Osteocyte (in vitro differentiated cells): ENCODE results near the gene OR11L1. TPM values are rescaled to one million over a fixed set of nuclear protein-coding genes. Genes with fewer than 3 reads are reported as not detected.

Experiments used
- DNase-seq: peaks from one replicate; pipeline ENCODE4 v3.0.0; 2021; ENCODE audit warnings: mixed read lengths; ENCODE audit not compliant: unreplicated experiment; ENCODE audit errors: extremely low spot score
- H3K27ac Mint-ChIP-seq: one replicate; pipeline ENCODE4 v1.8.0; 2021; ENCODE audit warnings: mild to moderate bottlenecking, mixed read lengths; ENCODE audit not compliant: unreplicated experiment
- H3K27me3 Mint-ChIP-seq: one replicate; pipeline ENCODE4 v1.8.0; 2021; ENCODE audit warnings: mixed read lengths; ENCODE audit not compliant: unreplicated experiment
- H3K36me3 Mint-ChIP-seq: one replicate; pipeline ENCODE4 v1.8.0; 2021; ENCODE audit warnings: mixed read lengths; ENCODE audit not compliant: unreplicated experiment
- H3K4me1 Mint-ChIP-seq: one replicate; pipeline ENCODE4 v1.8.0; 2021; ENCODE audit warnings: mixed read lengths; ENCODE audit not compliant: unreplicated experiment
- H3K4me3 Mint-ChIP-seq: one replicate; pipeline ENCODE4 v1.8.0; 2021; ENCODE audit warnings: mild to moderate bottlenecking, moderate library complexity, mixed read lengths; ENCODE audit not compliant: unreplicated experiment
- H3K9me3 Mint-ChIP-seq: one replicate; pipeline ENCODE4 v1.8.0; 2021; ENCODE audit warnings: mixed read lengths; ENCODE audit not compliant: unreplicated experiment
- CTCF ChIP-seq: fragments of 200-600 bp; sonication (generic); IDR thresholded peaks from 2 replicates; pipeline ENCODE4 v1.5.0; 2021; ENCODE audit warnings: antibody characterized with exemption, mild to moderate bottlenecking, moderate library complexity
- total RNA-seq: library from RNA; stranded (reverse); gene quantifications from 2 replicates; pipeline ENCODE4 v1.2.1, GENCODE V29; 2021

The OR11L1 gene
- total RNA-seq, 1 donor from 2014 or later, result not detected

GRCh38 chr1:247824023-247824422 lies 17.7 kb downstream of the OR11L1 start, which contains the start of gene OR14A16:
Gene OR14A16 (minus strand): TSS chr1:247824119. CDS start chr1:247815729, 8,390 bp downstream.
- H3K27me3 Mint-ChIP-seq, result no peaks in the 10 kb centered on the region
- no peak for TF ChIP-seq CTCF
- peaks cover 10% of the 10 kb centered on the region for H3K9me3 Mint-ChIP-seq
- no peaks in the 10 kb centered on the region for H3K4me1 Mint-ChIP-seq
- no peak within 1 kb of the TSS for H3K27ac Mint-ChIP-seq
- H3K36me3 Mint-ChIP-seq, result no peaks in the 10 kb centered on the region
- H3K4me3 Mint-ChIP-seq, result no peak within 1 kb of the TSS
- DNase-seq, result no peak

- H3K9me3 Mint-ChIP-seq, result peaks cover 4% of the 10 kb centered on the region
- no peak overlapping the region for H3K4me3 Mint-ChIP-seq
- no peaks in the 10 kb centered on the region for H3K4me1 Mint-ChIP-seq
- no peak for TF ChIP-seq CTCF
- no peaks in the 10 kb centered on the region for H3K27me3 Mint-ChIP-seq
- no peak overlapping the region for H3K27ac Mint-ChIP-seq
- H3K36me3 Mint-ChIP-seq, result no peaks in the 10 kb centered on the region
- DNase-seq, result no peak
Measured at GRCh38 chr1:247822060-247822459, 19.6 kb downstream of the OR11L1 start.

DNA sequence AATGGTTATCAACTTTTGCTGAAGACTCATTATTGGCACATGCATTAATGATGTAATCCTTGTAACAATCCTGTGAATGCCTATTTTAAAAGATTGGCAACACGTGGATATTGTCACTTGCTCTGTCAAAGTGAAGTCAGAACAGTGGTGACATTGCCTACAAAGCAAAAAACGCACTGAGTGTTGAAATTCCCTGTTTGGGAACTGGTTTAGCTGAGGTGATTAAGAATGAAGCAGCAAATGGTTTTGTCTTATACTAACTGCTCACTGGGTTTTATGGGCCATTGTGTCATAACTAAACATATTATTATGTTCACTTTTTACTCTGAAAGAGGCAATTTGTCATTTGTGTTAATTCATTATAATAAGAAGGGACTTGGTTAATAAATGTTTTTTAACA lies 29.1 kb downstream of the OR11L1 start:
- Mint-ChIP-seq H3K36me3 (no peaks in the 10 kb centered on the region), H3K27ac (no peak overlapping the region), H3K4me3 (no peak overlapping the region), H3K9me3 (peaks cover 7% of the 10 kb centered on the region), H3K4me1 (no peaks in the 10 kb centered on the region), H3K27me3 (no peaks in the 10 kb centered on the region)
- no peak for DNase-seq
- no peak for TF ChIP-seq CTCF

- Mint-ChIP-seq H3K36me3 (no peaks in the 10 kb centered on the region), H3K27ac (no peak overlapping the region), H3K27me3 (no peaks in the 10 kb centered on the region), H3K4me3 (no peak overlapping the region), H3K4me1 (no peaks in the 10 kb centered on the region), H3K9me3 (peaks cover 37% of the 10 kb centered on the region)
- no peak for DNase-seq
- TF ChIP-seq CTCF, result no peak
Measured at GRCh38 chr1:247797518-247797917, 44.2 kb downstream of the OR11L1 start.

Other genes with a start within 250 kb of the OR11L1 start
- not detected in 2 replicates for gene OR2G3, start 236.3 kb downstream of the OR11L1 start, total RNA-seq
- gene OR13G1, start 162.2 kb downstream of the OR11L1 start, total RNA-seq, result not detected in 2 replicates
- not detected in 2 replicates for gene OR6F1, start 125.2 kb downstream of the OR11L1 start, total RNA-seq
- gene OR14K1, start 103.3 kb downstream of the OR11L1 start, total RNA-seq, result not detected in 2 replicates
- gene OR14A2, start 93.8 kb downstream of the OR11L1 start, total RNA-seq, result not detected in 2 replicates
- not detected in 2 replicates for gene OR1C1, start 81.3 kb downstream of the OR11L1 start, total RNA-seq
- gene OR14A16, start 17.8 kb downstream of the OR11L1 start, total RNA-seq, result not detected in 2 replicates
- gene TRIM58, start 15.3 kb upstream of the OR11L1 start, total RNA-seq, result 1.2 and 1.5 TPM in 2 replicates
- 0.52 and 0.75 TPM in 2 replicates for gene OR2W3, start 53.7 kb upstream of the OR11L1 start, total RNA-seq
- gene OR2T8, start 78.4 kb upstream of the OR11L1 start, total RNA-seq, result not detected in 2 replicates
- not detected in 2 replicates for gene OR2AJ1, start 83.0 kb upstream of the OR11L1 start, total RNA-seq
- gene OR2L8, start 107.0 kb upstream of the OR11L1 start, total RNA-seq, result not detected in 2 replicates
- not detected in 2 replicates for gene OR2AK2, start 123.3 kb upstream of the OR11L1 start, total RNA-seq
- not detected in 2 replicates for gene OR2L5, start 171.8 kb upstream of the OR11L1 start, total RNA-seq
- gene OR2L2, start 188.2 kb upstream of the OR11L1 start, total RNA-seq, result 0.08 and 0.13 TPM in 2 replicates
- gene OR2L3, start 204.9 kb upstream of the OR11L1 start, total RNA-seq, result not detected in 2 replicates